Uterus (tissue), 4 donors: ENCODE data around the gene PLEKHO1. TPM values are rescaled to one million over a fixed set of nuclear protein-coding genes. Genes with fewer than 3 reads are reported as not detected.

Experiments
- DNase-seq, 2 donors: peaks; one replicate each; pipeline ENCODE4 v3.0.0-alpha.2; 2019 to 2020
- H3K27ac ChIP-seq, 2 donors: fragments of 200-600 bp; sonication (generic); 1 replicate in 1 of 2; 2 replicates in 1 of 2; pipeline ENCODE4 v1.5.1; 2016 to 2018
- H3K27me3 ChIP-seq, 2 donors: fragments of 200-600 bp; sonication (generic); one replicate each; pipeline ENCODE4 v1.5.1; 2018 to 2019; ENCODE audit warnings: control low read depth in 1 of 2
- H3K36me3 ChIP-seq, 2 donors: fragments of 200-600 bp; sonication (generic); one replicate each; pipeline ENCODE4 v1.5.1; 2019; ENCODE audit warnings: control low read depth in 1 of 2
- H3K4me1 ChIP-seq, 2 donors: fragments of 200-600 bp; sonication (generic); one replicate each; pipeline ENCODE4 v1.5.1; 2018 to 2019; ENCODE audit warnings: control low read depth in 1 of 2
- H3K4me3 ChIP-seq, 2 donors: fragments of 200-600 bp; sonication (generic); 1 replicate in 1 of 2; 2 replicates in 1 of 2; pipeline ENCODE4 v1.5.1; 2018 to 2019; ENCODE audit warnings: mild to moderate bottlenecking in 1 of 2
- H3K9me3 ChIP-seq, 2 donors: fragments of 200-600 bp; sonication (generic); one replicate each; pipeline ENCODE4 v1.5.1; 2019; ENCODE audit warnings: control low read depth in 1 of 2
- CTCF ChIP-seq, 4 experiments: fragments of 200-600 bp in 2 of 4; fragments of 450-650 bp in 2 of 4; sonication (generic) in 2 of 4; IDR thresholded peaks; one replicate each; pipeline ENCODE4 v1.5.1; 2016 to 2019; ENCODE audit warnings: antibody characterized with exemption in 4 of 4, mild to moderate bottlenecking in 2 of 4, moderate library complexity in 1 of 4
- POLR2A ChIP-seq, 2 donors: fragments of 450-650 bp; IDR thresholded peaks; one replicate each; pipeline ENCODE4 v1.6.1; 2016; ENCODE audit warnings: antibody characterized with exemption in 2 of 2, mild to moderate bottlenecking in 1 of 2, moderate library complexity in 1 of 2
- intact Hi-C: fragments of 100-400 bp; cut with DNase I; formaldehyde crosslinking; loops from one replicate; pipeline ENCODE4 v1.15.1; 2023; ENCODE audit warnings: low total_unique reads
- total RNA-seq, 4 donors: library from RNA; depleted of rRNA in 3 of 4; stranded (reverse); fragments of >200 nt in 3 of 4; gene quantifications; one replicate each; pipeline versions ENCODE4 v1.1.0 to v1.2.4, GENCODE V29; 2014 to 2023
- donor health status: DM: yes; HTN: yes; CAD: no.

PLEKHO1 gene
- total RNA-seq, 4 donors from 2014 or later, result 18.4 to 95.6 (median 36.2) TPM

- TF ChIP-seq POLR2A (IDR thresholded peaks at IDR 0.05) (no peak), CTCF (IDR thresholded peaks at IDR 0.05) (no peak)
- H3K9me3 ChIP-seq, result no peaks in the 10 kb centered on the region
- peak overlapping the region; percentile 98 to 99 for H3K27ac ChIP-seq
- DNase-seq, result peak in 1 of 2 donors; percentile 63
- peaks cover 0 to 6% of the 10 kb centered on the region in 2 donors for H3K4me1 ChIP-seq
- intact Hi-C loops, result no loop called here
- no peaks in the 10 kb centered on the region for H3K36me3 ChIP-seq
- H3K27me3 ChIP-seq, result no peaks in the 10 kb centered on the region
- peak overlapping the region in 1 of 2 donors; percentile 6 for H3K4me3 ChIP-seq
Measured at GRCh38 chr1:150152772-150153456, 3.2 kb downstream of the PLEKHO1 start.

- no peaks in the 10 kb centered on the region for H3K36me3 ChIP-seq
- H3K27me3 ChIP-seq, result no peaks in the 10 kb centered on the region
- intact Hi-C loops, result no loop called here
- H3K9me3 ChIP-seq, result no peaks in the 10 kb centered on the region
- peak; percentile 62 to 66 for DNase-seq
- H3K4me3 ChIP-seq, result no peak overlapping the region
- TF ChIP-seq POLR2A (IDR thresholded peaks at IDR 0.05) (no peak), CTCF (IDR thresholded peaks at IDR 0.05) (no peak)
- peaks cover 0 to 7% of the 10 kb centered on the region in 2 donors for H3K4me1 ChIP-seq
- H3K27ac ChIP-seq, result peak overlapping the region; percentile 98 to 99
Measured at GRCh38 chr1:150154143-150154542, 4.4 kb downstream of the PLEKHO1 start.

- Histone ChIP-seq H3K9me3 (no peaks in the 10 kb centered on the region), H3K4me3 (no peak overlapping the region), H3K36me3 (no peaks in the 10 kb centered on the region), H3K27ac (peak overlapping the region; percentile 98 to 99), H3K27me3 (no peaks in the 10 kb centered on the region), H3K4me1 (peaks cover 0 to 12% of the 10 kb centered on the region in 2 donors)
- no peak for DNase-seq
- TF ChIP-seq POLR2A (IDR thresholded peaks at IDR 0.05), result no peak
- TF ChIP-seq CTCF (IDR thresholded peaks at IDR 0.05), result no peak
- intact Hi-C loops, result no loop called here
Measured at GRCh38 chr1:150155413-150156071, 5.8 kb downstream of the PLEKHO1 start.

GRCh38 chr1:150156868-150157603, 7.3 kb downstream of the PLEKHO1 start:
- no peak overlapping the region for H3K4me3 ChIP-seq
- TF ChIP-seq POLR2A (IDR thresholded peaks at IDR 0.05) (no peak), CTCF (IDR thresholded peaks at IDR 0.05) (no peak)
- no peaks in the 10 kb centered on the region for H3K9me3 ChIP-seq
- intact Hi-C loops, result no loop called here
- H3K27ac ChIP-seq, result peak overlapping the region; percentile 98 to 99
- no peaks in the 10 kb centered on the region for H3K36me3 ChIP-seq
- no peaks in the 10 kb centered on the region for H3K27me3 ChIP-seq
- H3K4me1 ChIP-seq, result peaks cover 0 to 14% of the 10 kb centered on the region in 2 donors
- DNase-seq, result peak in 1 of 2 donors; percentile 47
